GM12875 (cell line): ENCODE results near the gene RABIF.

ENCODE experiments used
- H3K4me3 ChIP-seq: one replicate; pipeline ENCODE4 v1.5.1; 2011; ENCODE audit warnings: low read depth, low read length, control low read depth
- TF ChIP-seq, protein P1 (sequence below): IDR thresholded peaks from 2 replicates; pipeline ENCODE4 v1.5.1; 2011; ENCODE audit warnings: low read depth, mild to moderate bottlenecking, control low read depth, inconsistent platforms, low read length, moderate library complexity, borderline replicate concordance; ENCODE audit not compliant: insufficient read depth

The RABIF gene

DNA sequence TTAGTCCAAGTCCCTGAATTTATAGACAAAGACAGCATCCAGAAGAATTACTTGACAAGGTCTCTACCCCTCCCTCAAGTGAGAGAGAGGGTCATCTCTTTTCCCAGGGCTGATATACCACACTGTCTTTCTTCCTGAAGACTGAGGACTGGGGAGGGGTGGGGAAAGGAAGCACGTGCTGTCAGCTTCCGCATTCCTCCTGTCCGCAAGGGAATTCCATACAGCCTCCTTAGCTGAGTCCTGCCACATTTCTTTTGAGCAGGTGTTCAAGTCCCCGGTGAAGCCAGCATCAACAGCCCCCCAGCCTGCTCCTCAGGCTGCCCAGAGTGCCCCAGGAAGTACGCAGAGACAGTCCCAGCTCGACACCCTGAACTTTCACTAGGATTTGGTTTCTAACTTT lies 44.0 kb downstream of the RABIF start:
- TF ChIP-seq, protein P1, sequence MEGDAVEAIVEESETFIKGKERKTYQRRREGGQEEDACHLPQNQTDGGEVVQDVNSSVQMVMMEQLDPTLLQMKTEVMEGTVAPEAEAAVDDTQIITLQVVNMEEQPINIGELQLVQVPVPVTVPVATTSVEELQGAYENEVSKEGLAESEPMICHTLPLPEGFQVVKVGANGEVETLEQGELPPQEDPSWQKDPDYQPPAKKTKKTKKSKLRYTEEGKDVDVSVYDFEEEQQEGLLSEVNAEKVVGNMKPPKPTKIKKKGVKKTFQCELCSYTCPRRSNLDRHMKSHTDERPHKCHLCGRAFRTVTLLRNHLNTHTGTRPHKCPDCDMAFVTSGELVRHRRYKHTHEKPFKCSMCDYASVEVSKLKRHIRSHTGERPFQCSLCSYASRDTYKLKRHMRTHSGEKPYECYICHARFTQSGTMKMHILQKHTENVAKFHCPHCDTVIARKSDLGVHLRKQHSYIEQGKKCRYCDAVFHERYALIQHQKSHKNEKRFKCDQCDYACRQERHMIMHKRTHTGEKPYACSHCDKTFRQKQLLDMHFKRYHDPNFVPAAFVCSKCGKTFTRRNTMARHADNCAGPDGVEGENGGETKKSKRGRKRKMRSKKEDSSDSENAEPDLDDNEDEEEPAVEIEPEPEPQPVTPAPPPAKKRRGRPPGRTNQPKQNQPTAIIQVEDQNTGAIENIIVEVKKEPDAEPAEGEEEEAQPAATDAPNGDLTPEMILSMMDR, result no peak
- no peak overlapping the region for H3K4me3 ChIP-seq

DNA sequence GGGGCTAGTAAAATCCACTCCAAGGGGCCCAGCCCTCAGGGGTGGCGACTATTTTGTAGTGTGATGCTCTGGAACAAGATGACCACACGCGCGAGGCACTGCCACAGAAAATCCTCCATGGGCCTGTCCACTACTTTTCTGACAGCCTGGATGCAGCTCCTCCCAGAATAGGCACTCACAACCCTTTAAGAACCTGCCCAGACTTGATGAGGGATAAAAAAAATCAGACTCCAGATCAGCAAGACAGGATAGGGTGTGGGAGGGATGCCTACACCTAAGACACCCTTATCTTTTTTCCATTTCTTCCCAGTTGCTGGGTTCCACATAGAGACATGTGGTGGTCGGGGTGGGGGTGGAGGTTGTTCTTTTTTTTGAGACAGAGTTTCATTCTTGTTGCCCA lies 44.7 kb downstream of the RABIF start:
- TF ChIP-seq, protein P1, result no peak
- no peak overlapping the region for H3K4me3 ChIP-seq

DNA sequence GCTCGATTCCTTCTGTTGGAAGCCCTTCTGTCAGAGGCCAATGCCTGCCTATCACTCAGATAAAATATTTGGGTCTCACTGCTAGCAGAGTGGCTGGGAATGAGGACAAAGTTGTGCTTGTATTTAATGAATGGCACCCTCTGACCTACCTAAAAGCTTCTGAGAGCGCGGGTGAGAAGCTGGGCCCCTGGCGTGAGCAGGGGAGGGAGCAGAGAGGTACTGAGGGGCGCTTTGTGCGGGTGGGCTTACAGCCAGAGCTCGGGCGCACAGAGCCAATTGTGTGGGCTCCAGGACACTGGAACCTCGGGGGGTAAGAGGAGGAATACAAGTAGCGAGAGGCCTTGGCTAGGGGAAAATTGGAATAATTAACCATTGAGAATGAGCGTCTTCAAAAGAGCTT lies 45.9 kb downstream of the RABIF start:
- TF ChIP-seq, protein P1, result no peak
- H3K4me3 ChIP-seq, result no peak overlapping the region

DNA sequence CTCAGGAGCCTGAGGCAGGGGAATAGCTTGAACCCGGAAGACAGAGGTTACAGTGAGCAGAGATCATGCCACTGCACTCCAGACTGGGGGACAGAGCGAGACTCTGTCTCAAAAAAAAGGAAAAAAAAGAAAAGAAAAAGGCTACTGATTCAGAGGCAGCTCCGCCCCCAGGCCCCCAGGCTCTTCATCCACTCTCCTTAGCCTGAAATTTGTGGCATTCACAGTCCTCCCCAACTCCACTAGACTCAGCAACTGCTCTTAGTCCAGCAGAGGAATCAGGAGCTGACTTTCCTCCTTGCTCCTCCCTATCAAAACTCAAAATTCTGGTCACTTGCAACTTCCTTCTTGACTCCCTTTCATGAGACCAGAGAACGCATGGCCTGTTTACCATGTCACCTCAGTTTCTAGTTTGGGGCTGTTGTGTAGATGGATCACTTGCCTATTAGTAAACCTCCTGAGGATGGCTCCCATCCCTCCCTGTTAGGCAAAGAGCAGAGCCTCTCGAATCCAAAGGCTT lies 51.1 kb downstream of the RABIF start:
- TF ChIP-seq, protein P1, result no peak
- H3K4me3 ChIP-seq, result no peak overlapping the region

GRCh38 chr1:202836623-202837403 lies 52.1 kb downstream of the RABIF start:
- TF ChIP-seq, protein P1, result no peak
- H3K4me3 ChIP-seq, result no peak overlapping the region

- TF ChIP-seq, protein P1, result no peak
- H3K4me3 ChIP-seq, result no peak overlapping the region
Observed at GRCh38 chr1:202835548-202836072, 53.3 kb downstream of the RABIF start.
